ENCODE results near the gene ZNF709. TPM values are rescaled to one million over a fixed set of nuclear protein-coding genes. Genes with fewer than 3 reads are reported as not detected.
"Not testable (repeated sequence)": the region's sequence is repeated elsewhere in the genome, so short reads cannot be mapped to it uniquely, and the experiment has no call there.

The ZNF709 gene
- total RNA-seq, 1 donor from 2014 or later = 1.5 TPM

GRCh38 chr19:12430726-12431299, 53.8 kb downstream of the ZNF709 start:
- H3K4me1 Mint-ChIP-seq; DNase-seq; H3K27ac Mint-ChIP-seq; H3K27me3 Mint-ChIP-seq; H3K4me3 Mint-ChIP-seq; intact Hi-C loops (cut with micrococcal nuclease): not testable (repeated sequence)
- Mint-ChIP-seq H3K9me3 (peaks cover 28% of the 10 kb centered on the region), H3K36me3 (ENCODE audit: low read depth) (peaks cover 63% of the 10 kb centered on the region)

GRCh38 chr19:12425888-12426274, 58.7 kb downstream of the ZNF709 start:
- intact Hi-C loops (cut with micrococcal nuclease) = no loop called here
- Mint-ChIP-seq H3K36me3 (ENCODE audit: low read depth) (peaks cover 47% of the 10 kb centered on the region), H3K4me3 (no peak overlapping the region), H3K4me1 (no peaks in the 10 kb centered on the region), H3K27ac (no peak overlapping the region), H3K9me3 (peaks cover 10% of the 10 kb centered on the region), H3K27me3 (no peaks in the 10 kb centered on the region)
- no peak for DNase-seq

GRCh38 chr19:12425236-12425887, 59.3 kb downstream of the ZNF709 start:
- Mint-ChIP-seq H3K27me3 (no peaks in the 10 kb centered on the region), H3K27ac (no peak overlapping the region), H3K9me3 (peaks cover 4% of the 10 kb centered on the region), H3K4me3 (no peak overlapping the region), H3K4me1 (no peaks in the 10 kb centered on the region), H3K36me3 (ENCODE audit: low read depth) (peaks cover 45% of the 10 kb centered on the region)
- DNase-seq = no peak
- intact Hi-C loops (cut with micrococcal nuclease) = no loop called here

- H3K27me3 Mint-ChIP-seq; H3K27ac Mint-ChIP-seq; H3K4me3 Mint-ChIP-seq; DNase-seq; H3K4me1 Mint-ChIP-seq; intact Hi-C loops (cut with micrococcal nuclease): not testable (repeated sequence)
- peaks cover 25% of the 10 kb centered on the region for H3K9me3 Mint-ChIP-seq
- peaks cover 22% of the 10 kb centered on the region for H3K36me3 Mint-ChIP-seq (ENCODE audit: low read depth)
Observed at GRCh38 chr19:12417273-12417672, 67.3 kb downstream of the ZNF709 start.

GRCh38 chr19:12411893-12412292, 72.7 kb downstream of the ZNF709 start:
- no peak for DNase-seq
- Mint-ChIP-seq H3K27ac (no peak overlapping the region), H3K36me3 (ENCODE audit: low read depth) (peaks cover 6% of the 10 kb centered on the region), H3K4me1 (no peaks in the 10 kb centered on the region), H3K27me3 (no peaks in the 10 kb centered on the region), H3K4me3 (no peak overlapping the region), H3K9me3 (peaks cover 31% of the 10 kb centered on the region)
- intact Hi-C loops (cut with micrococcal nuclease) = no loop called here

Other genes starting within 250 kb of the ZNF709 start
- 8.4 TPM in 2 replicates for gene ZNF44, start 189.9 kb downstream of the ZNF709 start, total RNA-seq
- 2.9 and 3.0 TPM in 2 replicates for gene ZNF563, start 151.2 kb downstream of the ZNF709 start, total RNA-seq
- 0.56 and 1.2 TPM in 2 replicates for gene ZNF442, start 119.1 kb downstream of the ZNF709 start, total RNA-seq
- gene ZNF799, start 83.5 kb downstream of the ZNF709 start, total RNA-seq = 3.9 and 4.0 TPM in 2 replicates
- 4.8 and 5.7 TPM in 2 replicates for gene ZNF443, start 43.8 kb downstream of the ZNF709 start, total RNA-seq
- 5.6 and 7.0 TPM in 2 replicates for gene ZNF564, start 66.7 kb upstream of the ZNF709 start, total RNA-seq
- 8.7 and 9.0 TPM in 2 replicates for gene ZNF490, start 126.0 kb upstream of the ZNF709 start, total RNA-seq
- gene ZNF791, start 126.1 kb upstream of the ZNF709 start, total RNA-seq = 22.3 and 26.6 TPM in 2 replicates
- gene MAN2B1, start 181.9 kb upstream of the ZNF709 start, total RNA-seq = 118 and 136 TPM in 2 replicates
- gene WDR83, start 182.0 kb upstream of the ZNF709 start, total RNA-seq = 21.7 and 27.1 TPM in 2 replicates
- 138 and 155 TPM in 2 replicates for gene DHPS, start 197.1 kb upstream of the ZNF709 start, total RNA-seq
- not detected in 2 replicates for gene GNG14, start 203.2 kb upstream of the ZNF709 start, total RNA-seq
- gene FBXW9, start 211.8 kb upstream of the ZNF709 start, total RNA-seq = 12.4 and 12.9 TPM in 2 replicates
- 153 and 163 TPM in 2 replicates for gene TNPO2, start 239.1 kb upstream of the ZNF709 start, total RNA-seq
- gene TRIR, start 249.9 kb upstream of the ZNF709 start, total RNA-seq = 216 and 218 TPM in 2 replicates

All from activated CD4-positive, alpha-beta T cell treated with anti-CD3 and anti-CD28 coated beads, Interleukin-2, amount 10 ng/mL, durations not matched to agents 24 days and 14 days (primary cell).